Occipital lobe (tissue), 2 donors: ENCODE measurements around the gene ENTPD5. TPM values are rescaled to one million over a fixed set of nuclear protein-coding genes. Genes with fewer than 3 reads are reported as not detected.

Source experiments
- DNase-seq: peaks from one replicate; lab custom pipeline; 2025; lab: John Stamatoyannopoulos, UW
- total RNA-seq: library from RNA; depleted of rRNA; stranded (reverse); fragments of >200 nt; gene quantifications from one replicate; pipeline ENCODE4 v1.2.3, GENCODE V29; 2014

Gene ENTPD5, protein sequence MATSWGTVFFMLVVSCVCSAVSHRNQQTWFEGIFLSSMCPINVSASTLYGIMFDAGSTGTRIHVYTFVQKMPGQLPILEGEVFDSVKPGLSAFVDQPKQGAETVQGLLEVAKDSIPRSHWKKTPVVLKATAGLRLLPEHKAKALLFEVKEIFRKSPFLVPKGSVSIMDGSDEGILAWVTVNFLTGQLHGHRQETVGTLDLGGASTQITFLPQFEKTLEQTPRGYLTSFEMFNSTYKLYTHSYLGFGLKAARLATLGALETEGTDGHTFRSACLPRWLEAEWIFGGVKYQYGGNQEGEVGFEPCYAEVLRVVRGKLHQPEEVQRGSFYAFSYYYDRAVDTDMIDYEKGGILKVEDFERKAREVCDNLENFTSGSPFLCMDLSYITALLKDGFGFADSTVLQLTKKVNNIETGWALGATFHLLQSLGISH
- 6.4 TPM for total RNA-seq

DNA sequence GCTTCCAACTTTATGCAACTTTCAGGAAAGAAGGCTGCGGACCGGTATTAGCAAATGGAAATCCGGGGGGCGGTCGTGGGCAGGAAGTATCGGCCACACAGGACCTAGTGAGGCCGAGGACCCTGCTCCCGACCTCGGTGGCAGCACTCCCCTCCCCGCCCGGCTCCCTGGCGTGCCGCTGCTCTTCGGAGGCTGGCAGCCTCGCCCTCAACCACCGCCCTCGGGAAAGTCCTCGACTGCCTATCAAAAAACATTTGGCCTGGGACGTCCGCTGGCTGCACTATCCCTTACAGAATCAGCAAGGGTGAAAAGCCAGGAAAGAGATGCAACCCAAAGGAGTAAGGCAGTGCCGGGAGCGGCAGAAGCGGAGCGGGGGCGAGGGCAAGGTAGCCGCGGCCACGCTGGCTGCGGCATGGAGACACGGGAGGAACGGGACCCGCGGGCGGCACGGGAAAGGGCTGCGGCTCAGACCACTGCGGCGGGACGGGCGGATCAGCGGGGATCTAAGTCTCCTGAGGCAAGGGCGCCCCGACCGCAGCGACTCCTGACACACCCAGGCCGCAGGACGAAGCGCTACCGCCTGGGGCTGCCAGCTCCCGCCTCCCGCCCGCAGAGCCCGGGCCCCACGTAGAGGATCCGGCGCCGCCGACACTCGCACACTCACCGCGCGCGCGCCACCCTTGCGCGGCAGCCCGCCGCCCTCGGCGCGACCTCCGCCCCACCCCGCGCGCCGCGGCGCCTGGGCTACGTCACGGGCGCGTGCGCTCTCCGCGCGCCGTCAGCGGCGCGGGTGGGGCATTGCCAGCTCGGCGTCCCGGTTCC lies at the start of gene ENTPD5, which contains the start of gene BBOF1:
Gene ENTPD5 (minus strand): TSS at position 703 of the 822 bp plus-strand sequence. CDS start 31,186 bp downstream, outside the sequence.
Gene BBOF1 (plus strand): TSS at position 764 of the 822 bp plus-strand sequence. CDS start 130 bp downstream, outside the sequence.
- DNase-seq: peak; percentile 78

- DNase-seq: no peak
These were observed 46.9 kb upstream of the ENTPD5 start for GRCh38 chr14:74065746-74066575.

- DNase-seq: no peak
These were observed 45.8 kb upstream of the ENTPD5 start for GRCh38 chr14:74064883-74065282.

DNA sequence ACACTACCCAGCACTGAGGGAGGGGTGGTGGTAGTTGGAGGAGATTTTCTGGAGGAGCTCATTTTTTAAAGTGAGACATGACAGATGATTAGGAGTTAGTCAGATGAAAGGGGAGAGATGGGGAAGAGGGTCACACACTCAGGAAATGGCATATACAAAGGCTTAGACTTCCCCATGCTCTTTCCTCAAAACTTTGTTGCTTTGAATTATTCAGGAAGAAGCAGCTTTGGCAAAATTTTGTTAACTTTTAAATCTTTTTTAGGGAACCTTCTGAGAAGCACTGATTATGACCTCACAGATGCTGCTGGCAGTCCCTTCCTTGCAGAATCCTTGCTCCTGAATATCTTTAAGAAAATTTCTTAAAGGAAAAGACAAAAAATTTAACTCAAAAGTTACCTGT lies 45.3 kb upstream of the ENTPD5 start:
- DNase-seq: no peak

GRCh38 chr14:74062809-74063150 lies 43.7 kb upstream of the ENTPD5 start:
- DNase-seq: no peak

GRCh38 chr14:74049876-74050495 lies 30.9 kb upstream of the ENTPD5 start:
- no peak for DNase-seq

GRCh38 chr14:74048281-74048680 lies 29.2 kb upstream of the ENTPD5 start:
- DNase-seq: no peak

GRCh38 chr14:74045522-74045921 lies 26.4 kb upstream of the ENTPD5 start:
- DNase-seq: no peak

- DNase-seq: no peak
These were observed 23.2 kb upstream of the ENTPD5 start for GRCh38 chr14:74042296-74042695.

GRCh38 chr14:74038020-74038859 lies 19.2 kb upstream of the ENTPD5 start:
- DNase-seq: no peak

DNA sequence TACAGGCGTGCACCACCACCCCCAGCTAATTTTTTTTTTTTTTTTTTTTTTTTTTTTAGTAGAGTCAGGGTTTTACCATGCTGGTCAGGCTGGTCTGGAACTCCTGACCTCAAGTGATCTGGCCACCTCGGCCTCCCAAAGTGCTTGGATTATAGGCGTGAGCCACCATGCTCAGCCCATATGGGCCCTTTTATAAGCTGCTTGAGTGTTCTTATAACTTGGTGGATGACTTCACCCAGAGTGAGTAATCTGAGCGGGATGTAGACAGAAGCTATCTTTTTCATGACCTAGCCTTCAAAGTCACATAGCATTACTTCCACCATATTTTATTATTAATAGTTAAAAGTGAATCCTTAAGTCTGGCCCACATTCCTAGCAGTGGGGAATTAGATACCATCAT lies 16.5 kb upstream of the ENTPD5 start:
- no peak for DNase-seq

GRCh38 chr14:74034572-74034971 lies 15.5 kb upstream of the ENTPD5 start:
- no peak for DNase-seq

DNA sequence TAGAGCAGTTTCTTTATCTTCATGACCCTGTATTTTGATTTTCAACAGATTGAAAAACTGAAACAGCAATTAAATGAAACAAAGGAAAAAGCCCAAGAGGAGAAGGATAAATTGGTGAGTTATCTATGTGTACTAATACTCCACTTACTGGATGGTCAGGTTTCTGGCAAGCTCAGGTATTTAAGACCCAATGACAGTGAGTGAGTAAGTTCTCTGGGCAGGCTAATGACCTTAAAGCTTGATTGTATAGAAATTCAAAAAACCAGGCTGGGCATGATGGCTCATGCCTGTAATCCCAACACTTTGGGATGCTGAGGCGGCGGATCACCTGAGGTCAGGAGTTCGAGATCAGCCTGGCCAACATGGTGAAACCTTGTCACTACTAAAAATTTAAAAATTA lies 10.0 kb upstream of the ENTPD5 start:
- DNase-seq: no peak

DNA sequence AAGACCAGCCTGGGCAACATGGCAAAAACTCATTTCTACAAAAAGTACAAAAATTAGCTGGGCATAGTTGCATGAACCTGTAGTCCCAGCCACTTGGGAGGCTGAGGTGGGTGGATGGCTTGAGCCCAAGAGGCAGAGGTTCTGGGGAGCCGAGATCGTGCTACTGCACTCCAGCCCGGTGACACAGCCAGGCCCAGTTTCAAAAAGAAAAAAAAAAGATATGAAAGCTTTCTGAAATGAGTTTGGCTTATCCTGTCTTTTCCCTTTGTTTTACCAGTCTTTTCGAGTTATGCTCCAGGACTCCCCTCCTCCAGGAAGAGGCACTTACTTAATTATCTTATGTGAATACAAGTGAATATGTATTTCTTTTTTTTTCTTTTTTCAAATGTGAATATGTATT lies 3.3 kb upstream of the ENTPD5 start:
- no peak for DNase-seq

- no peak for DNase-seq
These were observed 485 bp upstream of the ENTPD5 start for GRCh38 chr14:74019408-74020137.

DNA sequence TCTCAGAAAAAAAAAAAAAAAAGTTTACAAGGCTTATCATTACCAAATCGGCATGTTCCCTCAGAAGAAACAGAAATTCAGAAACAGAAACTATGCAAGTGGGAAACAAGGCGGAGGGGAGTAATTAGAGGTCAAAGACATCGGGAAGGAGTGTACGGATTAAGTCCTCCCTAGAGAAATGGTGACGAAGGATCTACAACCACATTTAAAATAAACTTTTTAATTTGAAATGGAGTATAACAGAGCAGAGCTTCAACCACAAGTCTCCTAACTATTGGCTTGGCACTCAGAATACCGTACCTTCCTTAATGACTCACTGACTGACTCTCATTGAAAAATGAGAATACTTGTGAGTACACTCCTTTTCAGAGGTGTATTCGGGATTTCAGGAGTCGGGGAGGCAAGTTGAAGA lies 908 bp downstream of the ENTPD5 start:
- no peak for DNase-seq

GRCh38 chr14:74015963-74016362 lies 3.1 kb downstream of the ENTPD5 start:
- DNase-seq: no peak

- DNase-seq: no peak
These were observed 3.9 kb downstream of the ENTPD5 start for GRCh38 chr14:74015176-74015575.

- DNase-seq: no peak
These were observed 4.8 kb downstream of the ENTPD5 start for GRCh38 chr14:74014299-74014698.
